Keratinocyte (primary cell): ENCODE results near the gene STK32B. TPM values are rescaled to one million over a fixed set of nuclear protein-coding genes. Genes with fewer than 3 reads are reported as not detected.

Experiments
- DNase-seq: peaks from one replicate; pipeline ENCODE4 v3.0.0-alpha.2; 2011; ENCODE audit warnings: low read depth, missing footprints, low spot score
- FAIRE-seq: peaks from 2 replicates; lab custom pipeline; 2011; peaks lifted over from hg19 to GRCh38; lab: Jason Lieb, UNC
- H2AFZ ChIP-seq: 2 replicates; pipeline ENCODE4 v1.6.0; 2012; ENCODE audit warnings: low read length, control low read depth, inconsistent platforms; ENCODE audit not compliant: control insufficient read depth
- H3K27ac ChIP-seq: 2 replicates; pipeline ENCODE4 v1.5.1; 2011; ENCODE audit warnings: low read length; ENCODE audit not compliant: control insufficient read depth, insufficient read depth
- H3K27me3 ChIP-seq: 3 replicates; pipeline ENCODE4 v1.6.0; 2011; ENCODE audit warnings: low read length; ENCODE audit not compliant: control insufficient read depth, insufficient read depth; ENCODE audit errors: extremely low read depth
- H3K36me3 ChIP-seq, 2 experiments: 2 replicates in 1 of 2; 3 replicates in 1 of 2; pipeline ENCODE4 v1.5.1; 2011; ENCODE audit warnings: low read length in 2 of 2, mild to moderate bottlenecking in 1 of 2; ENCODE audit not compliant: control insufficient read depth in 2 of 2, insufficient read depth in 2 of 2; ENCODE audit errors: extremely low read depth in 1 of 2
- H3K4me1 ChIP-seq: 3 replicates; pipeline ENCODE4 v1.5.1; 2011; ENCODE audit warnings: low read length; ENCODE audit not compliant: control insufficient read depth, insufficient read depth; ENCODE audit errors: extremely low read depth
- H3K4me2 ChIP-seq: 3 replicates; pipeline ENCODE4 v1.6.0; 2011; ENCODE audit warnings: low read depth, low read length; ENCODE audit not compliant: control insufficient read depth, insufficient read depth; ENCODE audit errors: extremely low read depth
- H3K4me3 ChIP-seq, 3 experiments: fragments of 200-600 bp in 1 of 3; sonication (generic) in 1 of 3; 2 replicates in 2 of 3; 3 replicates in 1 of 3; pipeline ENCODE4 v1.5.1; 2011 to 2016; ENCODE audit warnings: low read length in 3 of 3, mild to moderate bottlenecking in 3 of 3, control low read depth in 2 of 3, inconsistent platforms in 1 of 3, low read depth in 1 of 3, mixed read lengths in 1 of 3, mixed run types in 1 of 3, moderate library complexity in 1 of 3; ENCODE audit not compliant: control insufficient read depth in 2 of 3, insufficient read depth in 2 of 3; ENCODE audit errors: extremely low read depth in 1 of 3
- H3K79me2 ChIP-seq: 2 replicates; pipeline ENCODE4 v1.6.0; 2012; ENCODE audit warnings: low read length; ENCODE audit not compliant: control insufficient read depth, insufficient read depth
- H3K9ac ChIP-seq: 3 replicates; pipeline ENCODE4 v1.6.0; 2011; ENCODE audit warnings: low read length; ENCODE audit not compliant: control insufficient read depth, insufficient read depth; ENCODE audit errors: extremely low read depth
- H3K9me1 ChIP-seq: 3 replicates; pipeline ENCODE4 v1.6.0; 2011; ENCODE audit warnings: low read length; ENCODE audit not compliant: control insufficient read depth, insufficient read depth; ENCODE audit errors: extremely low read depth
- H3K9me3 ChIP-seq: 2 replicates; pipeline ENCODE4 v1.5.1; 2012; ENCODE audit warnings: low read depth, low read length; ENCODE audit not compliant: control insufficient read depth
- H4K20me1 ChIP-seq: 3 replicates; pipeline ENCODE4 v1.6.0; 2011; ENCODE audit warnings: low read length; ENCODE audit not compliant: control insufficient read depth, insufficient read depth; ENCODE audit errors: extremely low read depth
- CTCF ChIP-seq, 3 experiments: IDR thresholded peaks in 1 of 3; conservative IDR thresholded peaks in 1 of 3; optimal IDR thresholded peaks in 1 of 3; 2 replicates in 2 of 3; 3 replicates in 1 of 3; pipeline versions ENCODE3 to v1.5.1; 2011; ENCODE audit warnings: low read length in 3 of 3, mild to moderate bottlenecking in 3 of 3, moderate library complexity in 2 of 3, control low read depth in 1 of 3, inconsistent platforms in 1 of 3; ENCODE audit not compliant: insufficient read depth in 2 of 3; ENCODE audit errors: extremely low read depth in 1 of 3
- EZH2 ChIP-seq: IDR thresholded peaks from one replicate; pipeline ENCODE4 v1.6.1; 2012; ENCODE audit warnings: inconsistent platforms, mild to moderate bottlenecking, low read length, moderate library complexity
- dilution Hi-C: fragments of 300-500 bp; cut with MboI; formaldehyde crosslinking; loops from one replicate; pipeline ENCODE4 v1.7.0; 2020; ENCODE audit warnings: low sequenced_read_pairs; ENCODE audit not compliant: extremely low pct_ligation_motif_present
- polyA plus RNA-seq, 5 experiments: library from polyadenylated mRNA; depleted of rRNA in 3 of 5; stranded (reverse) in 3 of 5; stranded (forward) in 1 of 5; unstranded in 1 of 5; fragments of >200 nt; gene quantifications; 1 replicate in 1 of 5; 2 replicates in 3 of 5; 3 replicates in 1 of 5; pipeline versions ENCODE4 v1.2.1 to v1.2.3, GENCODE V29; 2011 to 2012; ENCODE audit warnings: missing spikeins in 2 of 5, low read depth in 1 of 5, low replicate concordance in 1 of 5

STK32B gene
- polyA plus RNA-seq, 1 donor (not counting 4 experiments of a cell fraction or from before 2014, with no cell fraction given), result 3.4 TPM

- no peaks in the 10 kb centered on the region for H3K27me3 ChIP-seq
- dilution Hi-C loops, result no loop called here
- no peaks in the 10 kb centered on the region for H3K9me1 ChIP-seq
- no peaks in the 10 kb centered on the region for H3K79me2 ChIP-seq
- no peak overlapping the region for H3K4me3 ChIP-seq
- FAIRE-seq (no peak), DNase-seq (no peak)
- no peaks in the 10 kb centered on the region for H4K20me1 ChIP-seq
- H3K36me3 ChIP-seq, result no peaks in the 10 kb centered on the region
- H2AFZ ChIP-seq, result no peak overlapping the region
- no peaks in the 10 kb centered on the region for H3K9me3 ChIP-seq
- no peak overlapping the region for H3K27ac ChIP-seq
- no peak overlapping the region for H3K4me2 ChIP-seq
- no peak for TF ChIP-seq CTCF (optimal IDR thresholded peaks at IDR 0.05 in 1 of 3, IDR thresholded peaks at IDR 0.05 in 1 of 3, conservative IDR thresholded peaks at IDR 0.05 in 1 of 3; ENCODE audit: extremely low read depth in 1 of 3, insufficient read depth in 2 of 3, low read length in 3 of 3)
- no peaks in the 10 kb centered on the region for H3K4me1 ChIP-seq
- no peak overlapping the region for H3K9ac ChIP-seq
These were observed 18.6 kb downstream of the STK32B start for GRCh38 chr4:5069901-5070300.

- Histone ChIP-seq H3K4me2 (no peak overlapping the region), H4K20me1 (no peaks in the 10 kb centered on the region), H3K36me3 (no peaks in the 10 kb centered on the region), H3K27me3 (no peaks in the 10 kb centered on the region), H3K9me1 (no peaks in the 10 kb centered on the region), H3K79me2 (no peaks in the 10 kb centered on the region), H3K27ac (no peak overlapping the region), H3K9me3 (no peaks in the 10 kb centered on the region), H2AFZ (no peak overlapping the region), H3K9ac (no peak overlapping the region), H3K4me3 (no peak overlapping the region), H3K4me1 (no peaks in the 10 kb centered on the region)
- dilution Hi-C loops, result no loop called here
- no peak for DNase-seq
- no peak for FAIRE-seq
- TF ChIP-seq CTCF (optimal IDR thresholded peaks at IDR 0.05 in 1 of 3, IDR thresholded peaks at IDR 0.05 in 1 of 3, conservative IDR thresholded peaks at IDR 0.05 in 1 of 3; ENCODE audit: extremely low read depth in 1 of 3, insufficient read depth in 2 of 3, low read length in 3 of 3), result no peak
- no peak for TF ChIP-seq EZH2
These were observed 21.7 kb downstream of the STK32B start for GRCh38 chr4:5072948-5073347.
